IPS-18c (cell line): Measurements from ENCODE around the gene XPNPEP2.

Experiments
- H3K4me3 ChIP-seq: 2 replicates; pipeline ENCODE4 v1.7.0; 2013; ENCODE audit warnings: low read depth, mild to moderate bottlenecking, low read length, moderate library complexity; ENCODE audit not compliant: insufficient read depth
- H3K9me3 ChIP-seq: one replicate; pipeline ENCODE4 v1.6.1; 2013; ENCODE audit warnings: mild to moderate bottlenecking, low read length, moderate library complexity; ENCODE audit not compliant: control insufficient read depth, insufficient read depth

XPNPEP2 gene

GRCh38 chrX:129714581-129714980 is 24.2 kb upstream of the XPNPEP2 start:
- Histone ChIP-seq H3K4me3 (no peak overlapping the region), H3K9me3 (peaks cover 5% of the 10 kb centered on the region)

GRCh38 chrX:129716507-129716906 is 22.3 kb upstream of the XPNPEP2 start:
- Histone ChIP-seq H3K9me3 (peaks cover 5% of the 10 kb centered on the region), H3K4me3 (no peak overlapping the region)

- Histone ChIP-seq H3K9me3 (peaks cover 5% of the 10 kb centered on the region), H3K4me3 (no peak overlapping the region; the same call in 1 of the 2 replicates)
Measured at GRCh38 chrX:129717892-129718291, 20.9 kb upstream of the XPNPEP2 start.

DNA sequence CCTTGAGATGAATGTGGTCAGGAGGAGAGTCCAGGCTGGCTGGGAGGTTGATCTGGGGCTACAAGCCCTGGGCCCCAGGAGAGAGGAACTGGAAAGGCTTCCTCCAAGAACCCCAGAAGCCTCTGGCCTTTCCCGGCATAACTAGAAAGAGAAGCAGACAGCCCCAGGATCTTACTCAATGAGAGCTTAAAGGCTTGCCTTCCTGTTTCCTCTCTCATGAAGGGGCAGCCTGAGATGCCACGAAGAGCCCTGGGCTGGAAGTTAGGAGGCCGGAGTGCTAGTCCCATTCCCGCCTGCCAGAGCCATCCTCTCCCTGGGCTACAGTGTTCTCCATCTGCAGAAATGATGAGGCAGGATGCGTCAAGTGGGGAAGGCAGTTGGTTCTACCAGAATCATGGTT is 20.1 kb upstream of the XPNPEP2 start:
- no peak overlapping the region for H3K4me3 ChIP-seq
- peaks cover 5% of the 10 kb centered on the region for H3K9me3 ChIP-seq

- H3K9me3 ChIP-seq: peaks cover 5% of the 10 kb centered on the region
- no peak overlapping the region for H3K4me3 ChIP-seq
Measured at GRCh38 chrX:129719268-129719667, 19.5 kb upstream of the XPNPEP2 start.

DNA sequence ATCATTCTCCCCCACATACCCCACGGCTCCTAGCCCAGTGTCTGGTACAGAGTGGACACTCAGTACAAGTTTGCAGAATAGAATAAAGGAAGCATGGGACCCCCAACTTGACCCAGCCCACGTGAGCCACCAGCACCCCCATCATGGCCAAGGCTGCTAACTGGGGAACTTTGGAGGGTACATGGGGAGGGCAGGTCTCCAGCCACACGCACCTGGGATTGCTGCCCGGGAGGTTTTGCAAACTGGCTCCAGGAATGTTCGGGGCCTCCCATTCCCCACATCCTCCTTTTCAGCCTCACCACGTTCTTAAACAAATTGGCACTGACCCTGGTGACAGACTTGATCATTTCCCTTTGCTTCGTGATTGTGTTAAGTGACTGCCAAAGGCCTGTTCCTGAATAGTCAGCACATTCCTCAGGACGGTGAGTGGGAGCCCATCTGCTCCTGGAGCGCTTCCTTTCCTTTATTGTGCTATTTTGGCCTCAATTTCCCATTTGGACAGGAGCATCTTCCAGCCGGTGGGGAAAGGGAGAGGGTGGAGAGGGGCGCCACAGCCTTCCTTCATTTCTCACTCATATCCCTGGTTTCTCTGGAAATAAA is 18.7 kb upstream of the XPNPEP2 start:
- Histone ChIP-seq H3K9me3 (peaks cover 3% of the 10 kb centered on the region), H3K4me3 (no peak overlapping the region)

- peaks cover 3% of the 10 kb centered on the region for H3K9me3 ChIP-seq
- no peak overlapping the region for H3K4me3 ChIP-seq
Measured at GRCh38 chrX:129720741-129721140, 18.0 kb upstream of the XPNPEP2 start.

GRCh38 chrX:129721414-129721813 is 17.4 kb upstream of the XPNPEP2 start:
- H3K4me3 ChIP-seq: no peak overlapping the region

DNA sequence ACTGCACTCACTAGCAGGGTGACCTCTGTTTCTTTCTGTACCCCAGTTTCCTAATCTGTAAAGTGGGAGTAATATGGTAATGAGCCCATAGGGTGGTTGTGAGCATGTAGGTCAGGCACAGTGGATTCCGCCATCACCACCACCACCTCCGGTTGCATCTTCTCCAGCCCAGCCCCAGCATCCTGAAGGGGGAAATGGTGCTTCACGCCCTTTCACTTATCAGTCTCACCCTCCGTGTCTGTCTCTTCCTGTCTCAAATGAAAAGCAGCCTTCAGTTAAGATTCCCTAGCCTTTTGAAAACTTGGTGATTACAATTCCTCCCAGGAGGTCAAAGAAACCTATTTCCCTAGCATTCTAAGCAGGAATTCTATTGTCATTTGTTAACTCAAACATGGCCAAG is 16.9 kb upstream of the XPNPEP2 start:
- no peak overlapping the region for H3K4me3 ChIP-seq
- no peaks in the 10 kb centered on the region for H3K9me3 ChIP-seq

More at GRCh38 chrX:129721414-129721813, 17.4 kb upstream of the XPNPEP2 start:
- H3K9me3 ChIP-seq: peaks cover 3% of the 10 kb centered on the region

DNA sequence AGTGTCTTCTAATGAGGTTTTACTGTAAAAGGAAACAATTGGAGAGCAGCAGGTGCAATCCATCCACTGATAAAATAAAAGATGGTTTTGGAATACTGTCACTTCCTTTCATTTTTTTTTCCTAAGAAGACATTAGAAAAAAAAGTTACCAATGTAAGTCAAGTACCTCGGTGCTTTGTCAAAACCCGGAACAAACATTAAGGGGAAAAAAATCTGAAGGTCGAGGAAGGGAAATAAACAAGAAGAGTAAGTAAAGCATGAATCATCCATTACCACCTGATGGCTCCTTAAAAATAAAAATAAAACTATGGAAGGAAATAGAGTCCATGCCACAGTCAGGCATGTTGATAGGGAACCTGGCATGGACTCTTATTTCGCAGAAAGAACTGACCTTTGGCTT is 15.3 kb upstream of the XPNPEP2 start:
- Histone ChIP-seq H3K9me3 (no peaks in the 10 kb centered on the region), H3K4me3 (no peak overlapping the region)

DNA sequence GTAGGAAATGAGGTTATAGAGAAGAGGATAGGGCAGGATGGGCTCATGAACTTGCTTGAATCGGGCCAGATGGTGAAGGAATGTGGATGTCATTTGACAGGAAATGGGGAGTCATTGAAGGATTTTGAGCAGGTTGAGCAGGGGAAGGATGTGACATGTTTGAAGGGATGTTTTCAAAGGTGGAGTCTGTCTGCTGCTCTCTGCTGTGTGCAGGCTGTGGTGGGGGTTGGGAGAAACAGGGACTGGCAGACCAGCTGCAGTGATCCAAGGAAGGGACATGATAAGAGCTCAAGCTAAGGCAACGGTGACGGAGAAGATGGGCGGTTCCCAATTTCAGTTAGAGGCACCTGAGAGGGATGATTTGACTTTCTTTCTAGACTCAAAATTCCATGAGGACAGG is 14.0 kb upstream of the XPNPEP2 start:
- Histone ChIP-seq H3K9me3 (peaks cover 2% of the 10 kb centered on the region), H3K4me3 (no peak overlapping the region)

GRCh38 chrX:129726307-129727111 is 12.3 kb upstream of the XPNPEP2 start:
- Histone ChIP-seq H3K9me3 (peaks cover 2% of the 10 kb centered on the region), H3K4me3 (no peak overlapping the region)

GRCh38 chrX:129728061-129728460 is 10.7 kb upstream of the XPNPEP2 start:
- peaks cover 8% of the 10 kb centered on the region for H3K9me3 ChIP-seq
- H3K4me3 ChIP-seq: no peak overlapping the region

DNA sequence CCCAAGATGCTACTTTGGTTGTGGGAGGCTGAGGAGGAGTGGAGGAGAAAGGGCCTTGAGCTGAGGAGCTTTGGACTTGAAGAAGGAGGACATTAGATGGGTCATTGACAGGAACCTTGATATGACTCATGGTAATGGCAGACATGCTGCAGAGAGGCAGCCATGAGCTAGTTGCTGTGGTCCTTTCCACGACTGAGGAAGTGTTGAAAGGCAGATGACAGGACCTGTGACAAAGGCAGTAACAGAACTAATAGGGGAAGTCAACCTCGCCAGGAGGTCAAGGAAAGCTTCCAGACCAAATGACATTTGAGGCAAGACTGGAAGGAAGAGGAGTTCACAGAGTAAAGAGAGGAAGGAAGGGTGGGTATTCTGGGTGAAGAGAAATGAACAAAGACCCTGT is 7.6 kb upstream of the XPNPEP2 start:
- Histone ChIP-seq H3K4me3 (no peak overlapping the region), H3K9me3 (peaks cover 11% of the 10 kb centered on the region)

GRCh38 chrX:129732857-129733256 is 5.9 kb upstream of the XPNPEP2 start:
- peaks cover 11% of the 10 kb centered on the region for H3K9me3 ChIP-seq
- no peak overlapping the region for H3K4me3 ChIP-seq

DNA sequence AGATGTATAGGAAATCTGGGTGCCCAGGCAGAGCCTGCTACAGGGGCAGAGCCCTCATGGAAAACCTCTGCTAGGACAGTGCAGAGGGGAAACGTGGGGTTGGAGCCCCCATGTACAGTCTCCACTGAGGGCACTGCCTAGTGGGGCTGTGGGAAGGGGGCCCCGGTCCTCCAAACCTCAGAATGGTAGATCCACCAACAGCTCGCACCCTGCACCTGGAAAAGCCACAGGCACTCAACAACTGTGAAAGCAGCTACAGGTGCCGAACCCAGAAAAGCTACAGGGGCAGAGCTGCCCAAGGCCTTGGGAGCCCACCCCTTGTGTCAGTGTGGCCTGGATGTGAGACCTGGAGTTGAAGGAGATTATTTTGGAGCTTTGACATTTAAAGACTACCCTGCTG is 5.4 kb upstream of the XPNPEP2 start:
- H3K4me3 ChIP-seq: no peak overlapping the region
- peaks cover 11% of the 10 kb centered on the region for H3K9me3 ChIP-seq

DNA sequence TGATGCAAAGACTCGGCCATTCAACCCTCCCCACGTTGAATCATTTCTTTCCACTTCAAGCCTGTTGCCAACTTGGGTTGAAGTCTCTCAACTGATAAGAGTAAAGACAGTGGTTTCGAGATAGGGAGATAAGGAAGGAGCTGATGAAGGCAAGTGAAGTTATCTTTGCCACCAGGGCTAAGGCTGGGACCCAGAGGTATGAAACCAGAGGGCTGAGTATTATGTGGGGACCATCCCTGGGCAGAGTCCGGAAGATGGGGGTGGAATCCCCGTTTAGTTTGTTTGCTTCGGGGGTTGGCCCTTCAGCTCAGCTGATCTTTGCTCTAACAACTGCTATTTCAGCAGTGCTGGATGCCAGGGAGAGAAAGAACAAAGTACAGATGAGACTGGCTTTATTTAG is 2.3 kb upstream of the XPNPEP2 start:
- no peak overlapping the region for H3K4me3 ChIP-seq
- H3K9me3 ChIP-seq: peaks cover 17% of the 10 kb centered on the region

GRCh38 chrX:129737916-129738315 is 863 bp upstream of the XPNPEP2 start:
- no peak overlapping the region for H3K4me3 ChIP-seq
- peaks cover 14% of the 10 kb centered on the region for H3K9me3 ChIP-seq
